ENCODE results near the gene MACROD1.

Gene MACROD1

GRCh38 chr11:64062185-64063039 lies 103.5 kb downstream of the MACROD1 start:
- TF ChIP-seq, protein P1, sequence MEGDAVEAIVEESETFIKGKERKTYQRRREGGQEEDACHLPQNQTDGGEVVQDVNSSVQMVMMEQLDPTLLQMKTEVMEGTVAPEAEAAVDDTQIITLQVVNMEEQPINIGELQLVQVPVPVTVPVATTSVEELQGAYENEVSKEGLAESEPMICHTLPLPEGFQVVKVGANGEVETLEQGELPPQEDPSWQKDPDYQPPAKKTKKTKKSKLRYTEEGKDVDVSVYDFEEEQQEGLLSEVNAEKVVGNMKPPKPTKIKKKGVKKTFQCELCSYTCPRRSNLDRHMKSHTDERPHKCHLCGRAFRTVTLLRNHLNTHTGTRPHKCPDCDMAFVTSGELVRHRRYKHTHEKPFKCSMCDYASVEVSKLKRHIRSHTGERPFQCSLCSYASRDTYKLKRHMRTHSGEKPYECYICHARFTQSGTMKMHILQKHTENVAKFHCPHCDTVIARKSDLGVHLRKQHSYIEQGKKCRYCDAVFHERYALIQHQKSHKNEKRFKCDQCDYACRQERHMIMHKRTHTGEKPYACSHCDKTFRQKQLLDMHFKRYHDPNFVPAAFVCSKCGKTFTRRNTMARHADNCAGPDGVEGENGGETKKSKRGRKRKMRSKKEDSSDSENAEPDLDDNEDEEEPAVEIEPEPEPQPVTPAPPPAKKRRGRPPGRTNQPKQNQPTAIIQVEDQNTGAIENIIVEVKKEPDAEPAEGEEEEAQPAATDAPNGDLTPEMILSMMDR (IDR thresholded peaks at IDR 0.05; ENCODE audit: low read depth, low read length): no peak
- DNase-seq (ENCODE audit: low read depth in 2 of 2): no peak
- no peak overlapping the region for H3K4me3 ChIP-seq (replicated peaks in 1 of 2; ENCODE audit: low read depth in 2 of 2, low read length in 2 of 2)

GRCh38 chr11:64060861-64061444 lies 105.0 kb downstream of the MACROD1 start:
- TF ChIP-seq, protein P1 (IDR thresholded peaks at IDR 0.05; ENCODE audit: low read depth, low read length): no peak
- H3K4me3 ChIP-seq (replicated peaks in 1 of 2; ENCODE audit: low read depth in 2 of 2, low read length in 2 of 2): peak overlapping the region; percentile 30 to 45
- DNase-seq (ENCODE audit: low read depth in 2 of 2): peak; percentile 9 to 39

DNA sequence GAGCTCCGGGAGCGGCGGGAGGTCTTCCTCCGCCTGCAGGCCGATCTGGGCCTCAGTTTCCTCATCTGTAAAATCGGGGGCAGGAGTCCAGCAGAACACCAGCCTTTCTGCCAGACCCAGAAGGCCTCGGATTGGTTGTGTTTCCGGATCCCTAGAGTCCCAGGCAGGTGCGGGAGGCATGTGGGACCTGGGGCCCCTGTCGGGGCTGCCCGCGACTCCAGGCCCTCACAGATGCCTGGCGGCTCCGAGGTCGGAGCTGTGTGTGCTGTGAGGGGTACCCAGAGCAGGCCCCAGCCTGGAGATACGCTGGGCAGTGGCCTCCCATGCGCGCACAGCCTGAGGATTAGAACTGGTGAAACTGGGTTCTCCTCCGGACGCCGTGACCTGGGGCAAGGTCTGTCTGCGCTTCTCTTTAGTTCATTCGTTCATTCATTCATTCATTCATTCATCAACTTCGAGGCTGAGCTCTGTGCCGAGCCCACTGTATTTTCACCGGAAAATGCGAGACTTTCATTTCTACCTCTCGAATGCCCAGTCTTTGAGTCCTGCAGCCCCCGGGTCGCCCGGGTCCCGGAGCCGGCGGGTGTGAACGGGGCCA lies 105.6 kb downstream of the MACROD1 start:
- TF ChIP-seq, protein P1 (IDR thresholded peaks at IDR 0.05; ENCODE audit: low read depth, low read length): no peak
- peak overlapping the region; percentile 30 to 34 for H3K4me3 ChIP-seq (replicated peaks in 1 of 2; ENCODE audit: low read depth in 2 of 2, low read length in 2 of 2)
- DNase-seq (ENCODE audit: low read depth in 2 of 2): no peak

- TF ChIP-seq, protein P1 (IDR thresholded peaks at IDR 0.05; ENCODE audit: low read depth, low read length): no peak
- DNase-seq (ENCODE audit: low read depth in 2 of 2): no peak
- H3K4me3 ChIP-seq (replicated peaks in 1 of 2; ENCODE audit: low read depth in 2 of 2, low read length in 2 of 2): no peak overlapping the region
Observed at GRCh38 chr11:64059339-64060140, 106.4 kb downstream of the MACROD1 start.

DNA sequence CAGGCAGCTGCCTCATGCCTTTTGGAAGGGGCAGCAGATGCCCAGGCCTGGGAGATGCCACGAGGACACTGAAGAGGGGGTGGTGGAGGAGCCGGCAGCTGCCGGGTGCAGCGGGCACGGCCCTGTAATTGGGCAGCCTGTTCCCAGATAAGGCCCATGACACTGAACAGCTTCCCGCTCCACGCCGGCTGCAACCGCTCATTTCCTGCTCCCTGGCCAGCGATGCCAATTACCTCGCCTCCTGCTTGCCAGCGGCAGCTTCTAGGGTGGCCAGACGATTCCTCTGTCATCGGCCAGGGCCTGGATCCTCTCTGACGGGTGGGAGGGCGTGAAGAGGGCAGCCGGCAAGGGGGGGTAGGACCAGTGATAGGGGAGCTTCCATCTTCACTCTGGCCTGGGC lies 107.4 kb downstream of the MACROD1 start:
- peak in 1 of 2 donors; percentile 34 for DNase-seq (ENCODE audit: low read depth in 2 of 2)
- TF ChIP-seq, protein P1 (IDR thresholded peaks at IDR 0.05; ENCODE audit: low read depth, low read length): no peak
- H3K4me3 ChIP-seq (replicated peaks in 1 of 2; ENCODE audit: low read depth in 2 of 2, low read length in 2 of 2): no peak overlapping the region

- TF ChIP-seq, protein P1 (IDR thresholded peaks at IDR 0.05; ENCODE audit: low read depth, low read length): no peak
- no peak for DNase-seq (ENCODE audit: low read depth in 2 of 2)
- no peak overlapping the region for H3K4me3 ChIP-seq (replicated peaks in 1 of 2; ENCODE audit: low read depth in 2 of 2, low read length in 2 of 2)
Observed at GRCh38 chr11:64057890-64058289, 108.0 kb downstream of the MACROD1 start.
